Measurements from ENCODE around the gene DNAH1. TPM values are rescaled to one million over a fixed set of nuclear protein-coding genes. Genes with fewer than 3 reads are reported as not detected.

Gene DNAH1
- total and polyA plus RNA-seq, 2 of the 4 experiments (the other 2 are of a cell fraction): 2.0 to 4.0 TPM

- no peak overlapping the region for H4K91ac ChIP-seq (ENCODE audit: insufficient read depth, low read depth, low read length)
- no peak overlapping the region for H3K4me3 ChIP-seq (ENCODE audit: insufficient read depth, low read depth, low read length)
- ChIA-PET POLR2A (ENCODE audit: unreplicated experiment) (no interaction called here), CTCF (no interaction called here)
- H4K8ac ChIP-seq (ENCODE audit: low read depth in 2 of 2, low read length in 2 of 2): no peak overlapping the region
- no peaks in the 10 kb centered on the region for H3K36me3 ChIP-seq (ENCODE audit: control insufficient read depth, insufficient read depth, low read length)
- TF ChIP-seq USF2 (IDR thresholded peaks at IDR 0.05; ENCODE audit: low read depth, low read length) (no peak), CHD1 (IDR thresholded peaks at IDR 0.05; ENCODE audit: low read depth, low read length) (no peak), MXI1 (IDR thresholded peaks at IDR 0.05; ENCODE audit: borderline replicate concordance, low read depth, low read length) (no peak), POLR2A (IDR thresholded peaks at IDR 0.05; ENCODE audit: low read depth, low read length) (no peak), NFE2L2 (IDR thresholded peaks at IDR 0.05; ENCODE audit: low read depth, low read length) (no peak), CEBPB (IDR thresholded peaks at IDR 0.05; ENCODE audit: low read depth, low read length) (no peak), MAZ (IDR thresholded peaks at IDR 0.05; ENCODE audit: borderline replicate concordance, low read depth, low read length) (no peak)
- TF ChIP-seq, protein P1, sequence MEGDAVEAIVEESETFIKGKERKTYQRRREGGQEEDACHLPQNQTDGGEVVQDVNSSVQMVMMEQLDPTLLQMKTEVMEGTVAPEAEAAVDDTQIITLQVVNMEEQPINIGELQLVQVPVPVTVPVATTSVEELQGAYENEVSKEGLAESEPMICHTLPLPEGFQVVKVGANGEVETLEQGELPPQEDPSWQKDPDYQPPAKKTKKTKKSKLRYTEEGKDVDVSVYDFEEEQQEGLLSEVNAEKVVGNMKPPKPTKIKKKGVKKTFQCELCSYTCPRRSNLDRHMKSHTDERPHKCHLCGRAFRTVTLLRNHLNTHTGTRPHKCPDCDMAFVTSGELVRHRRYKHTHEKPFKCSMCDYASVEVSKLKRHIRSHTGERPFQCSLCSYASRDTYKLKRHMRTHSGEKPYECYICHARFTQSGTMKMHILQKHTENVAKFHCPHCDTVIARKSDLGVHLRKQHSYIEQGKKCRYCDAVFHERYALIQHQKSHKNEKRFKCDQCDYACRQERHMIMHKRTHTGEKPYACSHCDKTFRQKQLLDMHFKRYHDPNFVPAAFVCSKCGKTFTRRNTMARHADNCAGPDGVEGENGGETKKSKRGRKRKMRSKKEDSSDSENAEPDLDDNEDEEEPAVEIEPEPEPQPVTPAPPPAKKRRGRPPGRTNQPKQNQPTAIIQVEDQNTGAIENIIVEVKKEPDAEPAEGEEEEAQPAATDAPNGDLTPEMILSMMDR (conservative IDR thresholded peaks at IDR 0.05; ENCODE audit: low read depth, low read length): no peak
- H4K20me1 ChIP-seq (ENCODE audit: insufficient read depth, low read length): no peaks in the 10 kb centered on the region; the same call in 1 of the 2 replicates
- no peak overlapping the region for H4K5ac ChIP-seq (ENCODE audit: low read depth, low read length)
- H3K4ac ChIP-seq (ENCODE audit: low read depth, low read length): no peak overlapping the region
- no peak overlapping the region for H2AK9ac ChIP-seq (replicated peaks; ENCODE audit: low read depth, low read length, poor library complexity)
- H3K27me3 ChIP-seq (ENCODE audit: control insufficient read depth, insufficient read depth, low read length): no peaks in the 10 kb centered on the region
- dilution Hi-C loops (cut with HindIII; ENCODE audit: low sequenced_read_pairs, unreplicated experiment) (no loop called here), in situ Hi-C loops (cut with MboI; ENCODE audit: low sequenced_read_pairs) (loop anchor here (5.0 kb wide), 2 partner anchors 49 to 109 kb away; no protein-coding TSS in a partner anchor), intact Hi-C loops (cut with micrococcal nuclease) (no loop called here)
- H2AFZ ChIP-seq (replicated peaks; ENCODE audit: low read length, poor library complexity): no peak overlapping the region
- 75% methylated on average over 3 of the region's 5 CpGs; no CpG with 5 or more reads in 1 of the 2 experiments for WGBS, 2 experiments (ENCODE audit: extremely low coverage in 2 of 2, insufficient read length in 1 of 2)
- no peak overlapping the region for H3K18ac ChIP-seq (ENCODE audit: low read depth, low read length)
- no peak overlapping the region for H3K56ac ChIP-seq (ENCODE audit: extremely low read depth, insufficient read depth, low read length)
- no peak for DNase-seq
- no peak overlapping the region for H3K9ac ChIP-seq (ENCODE audit: low read depth, low read length)
- no peak overlapping the region for H3K4me2 ChIP-seq (ENCODE audit: low read depth, low read length)
- H2BK15ac ChIP-seq (ENCODE audit: low read depth, low read length): no peak overlapping the region
- no peaks in the 10 kb centered on the region for H3K9me3 ChIP-seq (ENCODE audit: control insufficient read depth, insufficient read depth, low read length)
- no peak overlapping the region for H2BK120ac ChIP-seq (ENCODE audit: low read depth, low read length)
- no peaks in the 10 kb centered on the region; a peak in 1 of 4 replicates for H3K79me1 ChIP-seq (ENCODE audit: low read depth in 1 of 2, low read length in 2 of 2)
- no TSS peak for BruUV-seq (replicated peaks)
- H2BK20ac ChIP-seq (ENCODE audit: low read depth, low read length): no peak overlapping the region
- no peak overlapping the region for H3K23ac ChIP-seq (ENCODE audit: low read depth, low read length)
- H2AK5ac ChIP-seq (ENCODE audit: low read depth, low read length): no peak overlapping the region
- no peak overlapping the region for H3K14ac ChIP-seq (replicated peaks; ENCODE audit: low read depth, low read length)
- ATAC-seq (ENCODE audit: low read depth): no peak
- no peak overlapping the region for H3K27ac ChIP-seq (ENCODE audit: insufficient read depth, low read length)
- H2BK5ac ChIP-seq (ENCODE audit: low read depth, low read length, poor library complexity, severe bottlenecking): no peak overlapping the region
- H3K4me1 ChIP-seq (ENCODE audit: control insufficient read depth, insufficient read depth, low read length): peaks cover 10% of the 10 kb centered on the region; the same call in 1 of the 2 replicates
- peaks cover 5% of the 10 kb centered on the region; the same call in 1 of the 2 replicates for H3K9me1 ChIP-seq (ENCODE audit: insufficient read depth, low read length)
These were observed 25.0 kb downstream of the DNAH1 start for GRCh38 chr3:52341123-52341522.
